K562 (cell line): ENCODE results near the gene CCDC85A. TPM values are rescaled to one million over a fixed set of nuclear protein-coding genes. Genes with fewer than 3 reads are reported as not detected.

Source experiments
- BHLHE40 ChIP-seq: IDR thresholded peaks from 2 replicates; pipeline ENCODE4 v1.6.1; 2011; ENCODE audit warnings: low read length, improper control_type of control experiment
- CCNT2 ChIP-seq: IDR thresholded peaks from 2 replicates; pipeline ENCODE4 v1.6.1; 2011; ENCODE audit warnings: borderline replicate concordance, low read depth, mild to moderate bottlenecking, moderate library complexity, mixed read lengths, low read length; ENCODE audit not compliant: insufficient read length; ENCODE audit errors: extremely low read depth
- ETV1 ChIP-seq: fragments of 450-650 bp; conservative IDR thresholded peaks from 2 replicates; pipeline ENCODE4 v1.6.1; 2016; ENCODE audit warnings: missing genetic modification characterization, control low read depth, low read depth, missing compliant biosample characterization
- HNRNPLL ChIP-seq: fragments of 200-400 bp; formaldehyde crosslinking; IDR thresholded peaks from 2 replicates; pipeline ENCODE4 v1.6.1; 2017; ENCODE audit warnings: low read length, low read depth, mild to moderate bottlenecking; ENCODE audit not compliant: poor library complexity, severe bottlenecking
- KDM2B ChIP-seq: fragments of 250-450 bp; sonication (Bioruptor Pico); IDR thresholded peaks from 2 replicates; pipeline ENCODE4 v1.8.0; 2021; ENCODE audit warnings: mild to moderate bottlenecking, moderate library complexity
- KLF10 ChIP-seq: fragments of 250-450 bp; sonication (Bioruptor Pico); IDR thresholded peaks from 2 replicates; pipeline ENCODE4 v1.6.1; 2021; ENCODE audit warnings: matching md5 sums
- PHF20 ChIP-seq: fragments of 450-650 bp; IDR thresholded peaks from 2 replicates; pipeline ENCODE4 v1.6.1; 2018; ENCODE audit not compliant: partially characterized antibody
- POLR2B ChIP-seq: fragments of 450-650 bp; IDR thresholded peaks from 2 replicates; pipeline ENCODE4 v1.6.1; 2018; ENCODE audit warnings: low read depth; ENCODE audit not compliant: partially characterized antibody
- POLR2G ChIP-seq: fragments of 200-400 bp; formaldehyde crosslinking; IDR thresholded peaks from 2 replicates; pipeline ENCODE4 v1.6.1; 2017; ENCODE audit warnings: low read depth, mild to moderate bottlenecking, antibody characterized with exemption, low read length, moderate library complexity
- TAF7 ChIP-seq: fragments of 450-650 bp; IDR thresholded peaks from 2 replicates; pipeline ENCODE4 v1.6.1; 2016; ENCODE audit warnings: missing genetic modification characterization, missing compliant biosample characterization
- TEAD4 ChIP-seq, 2 experiments: sonication (generic) in 1 of 2; formaldehyde crosslinking in 1 of 2; IDR thresholded peaks; 2 replicates each; pipeline versions ENCODE4 v1.6.1 to v1.8.0; 2012 to 2022; ENCODE audit warnings: borderline replicate concordance in 1 of 2, inconsistent platforms in 1 of 2, low read length in 1 of 2, mild to moderate bottlenecking in 1 of 2, missing genetic modification reagents in 1 of 2
- ZNF311 ChIP-seq: fragments of 250-450 bp; sonication (Bioruptor Pico); IDR thresholded peaks from 2 replicates; pipeline ENCODE4 v1.4.0; 2020; ENCODE audit warnings: mild to moderate bottlenecking, moderate library complexity
- polyA plus RNA-seq, 8 experiments: library from polyadenylated mRNA; depleted of rRNA in 4 of 8; stranded (reverse) in 5 of 8; unstranded in 3 of 8; fragments of >200 nt; fragmentation: Nextera tagmentation in 2 of 8; fragmentation: Illumina TruSeq in 1 of 8; extraction: Ambion mirVana in 2 of 8; extraction: Trizol in 1 of 8; gene quantifications; 2 replicates each; pipeline versions ENCODE4 v1.2.1 to v1.2.3, GENCODE V29; 2011 to 2014; ENCODE audit warnings: inconsistent platforms in 1 of 8, missing spikeins in 1 of 8
- total RNA-seq, 7 experiments: library from RNA; depleted of rRNA in 6 of 7; stranded (reverse); fragments of >200 nt in 6 of 7; fragmentation: Illumina TruSeq in 2 of 7; extraction: Trizol in 2 of 7; gene quantifications; 2 replicates each; pipeline versions ENCODE4 v1.2.1 to v1.2.3, GENCODE V29; 2011 to 2021; ENCODE audit warnings: low replicate concordance in 1 of 7
- TF ChIP-seq, protein P1 (sequence below): fragments of 200-600 bp; sonication (generic); IDR thresholded peaks from one replicate; pipeline ENCODE4 v1.6.1; 2012; ENCODE audit warnings: mild to moderate bottlenecking, low read depth, low read length, inconsistent platforms
- TF ChIP-seq, protein P2 (sequence below): fragments of 450-650 bp; IDR thresholded peaks from one replicate; pipeline ENCODE4 v1.6.1; 2018; ENCODE audit warnings: mild to moderate bottlenecking, moderate library complexity; ENCODE audit not compliant: partially characterized antibody

CCDC85A gene
- total and polyA plus RNA-seq, 9 of the 15 experiments (the other 6 are each of a cell fraction or from before 2014, with no cell fraction given), result 0.03 to 0.14 (median 0.10) TPM; not detected in 5

DNA sequence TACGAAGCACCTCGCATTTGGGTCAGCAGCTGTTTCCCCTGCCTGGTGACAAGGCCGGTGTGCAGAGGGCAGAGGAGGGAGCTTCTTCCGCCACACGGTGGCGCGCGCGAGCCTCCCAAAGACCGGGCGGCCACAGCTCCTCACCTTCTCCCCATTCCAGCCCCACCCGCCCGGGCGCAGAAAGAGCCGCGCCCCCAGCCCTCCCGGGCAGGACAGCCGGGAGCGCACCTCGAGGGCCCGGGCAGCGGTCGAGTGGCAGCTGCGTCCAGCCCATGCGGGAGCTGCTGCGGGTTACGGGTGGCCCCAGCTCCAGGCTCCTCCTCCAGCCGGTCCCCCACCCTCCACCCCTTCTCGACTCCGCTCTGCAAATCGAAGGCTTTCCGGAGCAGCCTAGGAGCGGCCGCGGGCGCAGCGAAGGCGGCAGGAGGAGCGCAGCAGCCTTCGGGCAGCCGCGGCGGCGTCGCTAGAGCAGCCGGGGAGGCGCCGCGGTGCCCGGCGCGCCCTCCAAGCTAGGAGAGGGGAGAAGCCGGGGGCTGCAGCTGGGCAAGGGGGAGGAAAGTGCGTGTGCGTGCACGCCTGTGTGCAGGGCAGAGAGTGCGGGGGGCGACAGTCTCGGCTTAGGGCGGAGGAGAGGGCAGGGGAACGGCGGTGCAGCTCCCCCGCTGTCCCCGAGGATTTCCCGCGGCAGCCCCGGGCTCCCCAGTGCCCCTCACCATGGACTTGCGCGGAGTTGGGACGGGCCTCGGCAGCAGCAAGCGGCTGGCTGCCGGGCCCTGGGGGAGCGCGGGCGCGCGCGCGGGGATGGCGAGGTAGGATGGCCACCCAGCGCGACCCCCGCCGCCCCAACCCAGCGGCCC, at the start of gene CCDC85A (continued):
- no peak for TF ChIP-seq KDM2B (CRISPR knock-in tag)
- TF ChIP-seq, protein P1, sequence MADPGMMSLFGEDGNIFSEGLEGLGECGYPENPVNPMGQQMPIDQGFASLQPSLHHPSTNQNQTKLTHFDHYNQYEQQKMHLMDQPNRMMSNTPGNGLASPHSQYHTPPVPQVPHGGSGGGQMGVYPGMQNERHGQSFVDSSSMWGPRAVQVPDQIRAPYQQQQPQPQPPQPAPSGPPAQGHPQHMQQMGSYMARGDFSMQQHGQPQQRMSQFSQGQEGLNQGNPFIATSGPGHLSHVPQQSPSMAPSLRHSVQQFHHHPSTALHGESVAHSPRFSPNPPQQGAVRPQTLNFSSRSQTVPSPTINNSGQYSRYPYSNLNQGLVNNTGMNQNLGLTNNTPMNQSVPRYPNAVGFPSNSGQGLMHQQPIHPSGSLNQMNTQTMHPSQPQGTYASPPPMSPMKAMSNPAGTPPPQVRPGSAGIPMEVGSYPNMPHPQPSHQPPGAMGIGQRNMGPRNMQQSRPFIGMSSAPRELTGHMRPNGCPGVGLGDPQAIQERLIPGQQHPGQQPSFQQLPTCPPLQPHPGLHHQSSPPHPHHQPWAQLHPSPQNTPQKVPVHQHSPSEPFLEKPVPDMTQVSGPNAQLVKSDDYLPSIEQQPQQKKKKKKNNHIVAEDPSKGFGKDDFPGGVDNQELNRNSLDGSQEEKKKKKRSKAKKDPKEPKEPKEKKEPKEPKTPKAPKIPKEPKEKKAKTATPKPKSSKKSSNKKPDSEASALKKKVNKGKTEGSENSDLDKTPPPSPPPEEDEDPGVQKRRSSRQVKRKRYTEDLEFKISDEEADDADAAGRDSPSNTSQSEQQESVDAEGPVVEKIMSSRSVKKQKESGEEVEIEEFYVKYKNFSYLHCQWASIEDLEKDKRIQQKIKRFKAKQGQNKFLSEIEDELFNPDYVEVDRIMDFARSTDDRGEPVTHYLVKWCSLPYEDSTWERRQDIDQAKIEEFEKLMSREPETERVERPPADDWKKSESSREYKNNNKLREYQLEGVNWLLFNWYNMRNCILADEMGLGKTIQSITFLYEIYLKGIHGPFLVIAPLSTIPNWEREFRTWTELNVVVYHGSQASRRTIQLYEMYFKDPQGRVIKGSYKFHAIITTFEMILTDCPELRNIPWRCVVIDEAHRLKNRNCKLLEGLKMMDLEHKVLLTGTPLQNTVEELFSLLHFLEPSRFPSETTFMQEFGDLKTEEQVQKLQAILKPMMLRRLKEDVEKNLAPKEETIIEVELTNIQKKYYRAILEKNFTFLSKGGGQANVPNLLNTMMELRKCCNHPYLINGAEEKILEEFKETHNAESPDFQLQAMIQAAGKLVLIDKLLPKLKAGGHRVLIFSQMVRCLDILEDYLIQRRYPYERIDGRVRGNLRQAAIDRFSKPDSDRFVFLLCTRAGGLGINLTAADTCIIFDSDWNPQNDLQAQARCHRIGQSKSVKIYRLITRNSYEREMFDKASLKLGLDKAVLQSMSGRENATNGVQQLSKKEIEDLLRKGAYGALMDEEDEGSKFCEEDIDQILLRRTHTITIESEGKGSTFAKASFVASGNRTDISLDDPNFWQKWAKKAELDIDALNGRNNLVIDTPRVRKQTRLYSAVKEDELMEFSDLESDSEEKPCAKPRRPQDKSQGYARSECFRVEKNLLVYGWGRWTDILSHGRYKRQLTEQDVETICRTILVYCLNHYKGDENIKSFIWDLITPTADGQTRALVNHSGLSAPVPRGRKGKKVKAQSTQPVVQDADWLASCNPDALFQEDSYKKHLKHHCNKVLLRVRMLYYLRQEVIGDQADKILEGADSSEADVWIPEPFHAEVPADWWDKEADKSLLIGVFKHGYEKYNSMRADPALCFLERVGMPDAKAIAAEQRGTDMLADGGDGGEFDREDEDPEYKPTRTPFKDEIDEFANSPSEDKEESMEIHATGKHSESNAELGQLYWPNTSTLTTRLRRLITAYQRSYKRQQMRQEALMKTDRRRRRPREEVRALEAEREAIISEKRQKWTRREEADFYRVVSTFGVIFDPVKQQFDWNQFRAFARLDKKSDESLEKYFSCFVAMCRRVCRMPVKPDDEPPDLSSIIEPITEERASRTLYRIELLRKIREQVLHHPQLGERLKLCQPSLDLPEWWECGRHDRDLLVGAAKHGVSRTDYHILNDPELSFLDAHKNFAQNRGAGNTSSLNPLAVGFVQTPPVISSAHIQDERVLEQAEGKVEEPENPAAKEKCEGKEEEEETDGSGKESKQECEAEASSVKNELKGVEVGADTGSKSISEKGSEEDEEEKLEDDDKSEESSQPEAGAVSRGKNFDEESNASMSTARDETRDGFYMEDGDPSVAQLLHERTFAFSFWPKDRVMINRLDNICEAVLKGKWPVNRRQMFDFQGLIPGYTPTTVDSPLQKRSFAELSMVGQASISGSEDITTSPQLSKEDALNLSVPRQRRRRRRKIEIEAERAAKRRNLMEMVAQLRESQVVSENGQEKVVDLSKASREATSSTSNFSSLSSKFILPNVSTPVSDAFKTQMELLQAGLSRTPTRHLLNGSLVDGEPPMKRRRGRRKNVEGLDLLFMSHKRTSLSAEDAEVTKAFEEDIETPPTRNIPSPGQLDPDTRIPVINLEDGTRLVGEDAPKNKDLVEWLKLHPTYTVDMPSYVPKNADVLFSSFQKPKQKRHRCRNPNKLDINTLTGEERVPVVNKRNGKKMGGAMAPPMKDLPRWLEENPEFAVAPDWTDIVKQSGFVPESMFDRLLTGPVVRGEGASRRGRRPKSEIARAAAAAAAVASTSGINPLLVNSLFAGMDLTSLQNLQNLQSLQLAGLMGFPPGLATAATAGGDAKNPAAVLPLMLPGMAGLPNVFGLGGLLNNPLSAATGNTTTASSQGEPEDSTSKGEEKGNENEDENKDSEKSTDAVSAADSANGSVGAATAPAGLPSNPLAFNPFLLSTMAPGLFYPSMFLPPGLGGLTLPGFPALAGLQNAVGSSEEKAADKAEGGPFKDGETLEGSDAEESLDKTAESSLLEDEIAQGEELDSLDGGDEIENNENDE, result no peak
- peak; percentile 70 for TF ChIP-seq POLR2G
- TF ChIP-seq, protein P2, sequence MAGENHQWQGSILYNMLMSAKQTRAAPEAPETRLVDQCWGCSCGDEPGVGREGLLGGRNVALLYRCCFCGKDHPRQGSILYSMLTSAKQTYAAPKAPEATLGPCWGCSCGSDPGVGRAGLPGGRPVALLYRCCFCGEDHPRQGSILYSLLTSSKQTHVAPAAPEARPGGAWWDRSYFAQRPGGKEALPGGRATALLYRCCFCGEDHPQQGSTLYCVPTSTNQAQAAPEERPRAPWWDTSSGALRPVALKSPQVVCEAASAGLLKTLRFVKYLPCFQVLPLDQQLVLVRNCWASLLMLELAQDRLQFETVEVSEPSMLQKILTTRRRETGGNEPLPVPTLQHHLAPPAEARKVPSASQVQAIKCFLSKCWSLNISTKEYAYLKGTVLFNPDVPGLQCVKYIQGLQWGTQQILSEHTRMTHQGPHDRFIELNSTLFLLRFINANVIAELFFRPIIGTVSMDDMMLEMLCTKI, result no peak
- no peak for TF ChIP-seq HNRNPLL
- TF ChIP-seq KLF10, result no peak
- TF ChIP-seq ZNF311, result no peak
- TF ChIP-seq ETV1 (tag), result no peak
- TF ChIP-seq POLR2B, result no peak
- TF ChIP-seq CCNT2, result peak; percentile 63
- no peak for TF ChIP-seq TEAD4 (IDR thresholded peaks at IDR 0.05; ENCODE audit: low read length)
- no peak for TF ChIP-seq TEAD4 (CRISPR knock-in tag; IDR thresholded peaks at IDR 0.05; ENCODE audit: borderline replicate concordance)
- TF ChIP-seq BHLHE40, result no peak
- TF ChIP-seq TAF7 (tag), result no peak
- no peak for TF ChIP-seq PHF20
